Calu3 (cell line): ENCODE data around the gene CACNA2D4. TPM values are rescaled to one million over a fixed set of nuclear protein-coding genes. Genes with fewer than 3 reads are reported as not detected.

Source experiments
- BruUV-seq: library from RNA; stranded (reverse); fragments of 400-500 nt; replicated peaks from 2 replicates; lab custom pipeline; 2021; lab: Mats Ljungman, UMichigan
- CTCF ChIA-PET: fragments of 300-600 bp; sonication (Branson Sonifier 250); formaldehyde crosslinking; loops from one replicate; lab custom pipeline; 2022; ENCODE audit warnings: antibody characterized with exemption; lab: Charles Lee
- DNase-seq: peaks from one replicate; pipeline ENCODE4 v3.0.0; 2022
- H3K27ac Mint-ChIP-seq: one replicate; pipeline ENCODE4 v1.8.0; 2022; ENCODE audit warnings: mixed read lengths; ENCODE audit not compliant: unreplicated experiment
- H3K27me3 Mint-ChIP-seq: one replicate; pipeline ENCODE4 v1.8.0; 2022; ENCODE audit warnings: mixed read lengths; ENCODE audit not compliant: unreplicated experiment
- H3K36me3 Mint-ChIP-seq: one replicate; pipeline ENCODE4 v1.8.0; 2022; ENCODE audit warnings: mild to moderate bottlenecking, moderate library complexity, mixed read lengths; ENCODE audit not compliant: insufficient read depth, unreplicated experiment
- H3K4me1 Mint-ChIP-seq: one replicate; pipeline ENCODE4 v1.8.0; 2022; ENCODE audit warnings: mild to moderate bottlenecking, low read depth, mixed read lengths; ENCODE audit not compliant: unreplicated experiment
- H3K4me3 Mint-ChIP-seq: one replicate; pipeline ENCODE4 v1.8.0; 2022; ENCODE audit warnings: mild to moderate bottlenecking, low read depth, moderate library complexity, mixed read lengths; ENCODE audit not compliant: unreplicated experiment
- H3K9me3 Mint-ChIP-seq: one replicate; pipeline ENCODE4 v1.8.0; 2022; ENCODE audit warnings: low read depth, mixed read lengths; ENCODE audit not compliant: unreplicated experiment
- CTCF ChIP-seq: fragments of 200-600 bp; IDR thresholded peaks from one replicate; pipeline ENCODE4 v1.8.0; 2022; ENCODE audit warnings: antibody characterized with exemption; ENCODE audit not compliant: unreplicated experiment
- intact Hi-C: fragments of 100-400 bp; cut with micrococcal nuclease; formaldehyde crosslinking; loops from one replicate; pipeline ENCODE4 v1.10.0; 2022; ENCODE audit not compliant: unreplicated experiment
- total RNA-seq: library from RNA; stranded (reverse); gene quantifications from 2 replicates; pipeline ENCODE4 v1.2.3, GENCODE V29; 2022

The CACNA2D4 gene
- total RNA-seq, 1 experiment from 2014 or later = 0.80 TPM

GRCh38 chr12:1875608-1876007, 42.8 kb downstream of the CACNA2D4 start:
- CTCF ChIA-PET = interaction anchor here (0.8 kb wide), 1 partner anchor 64 kb away, joined by 4 read pairs; no protein-coding TSS in a partner anchor
- no peak for DNase-seq
- H3K9me3 Mint-ChIP-seq = peaks cover 2% of the 10 kb centered on the region
- H3K36me3 Mint-ChIP-seq = no peaks in the 10 kb centered on the region
- no TSS peak for BruUV-seq
- H3K4me3 Mint-ChIP-seq = no peak overlapping the region
- peaks cover 90% of the 10 kb centered on the region for H3K27me3 Mint-ChIP-seq
- no peak for TF ChIP-seq CTCF
- intact Hi-C loops = no loop called here
- H3K4me1 Mint-ChIP-seq = no peaks in the 10 kb centered on the region
- H3K27ac Mint-ChIP-seq = no peak overlapping the region

GRCh38 chr12:1873531-1874510, 44.6 kb downstream of the CACNA2D4 start:
- CTCF ChIA-PET = no interaction called here
- H3K4me1 Mint-ChIP-seq = no peaks in the 10 kb centered on the region
- DNase-seq = no peak
- H3K27ac Mint-ChIP-seq = no peak overlapping the region
- BruUV-seq = no TSS peak
- no peak for TF ChIP-seq CTCF
- no peaks in the 10 kb centered on the region for H3K36me3 Mint-ChIP-seq
- no peak overlapping the region for H3K4me3 Mint-ChIP-seq
- intact Hi-C loops = no loop called here
- peaks cover 96% of the 10 kb centered on the region for H3K27me3 Mint-ChIP-seq
- H3K9me3 Mint-ChIP-seq = peaks cover 7% of the 10 kb centered on the region

GRCh38 chr12:1872448-1872847, 46.0 kb downstream of the CACNA2D4 start:
- Mint-ChIP-seq H3K4me3 (no peak overlapping the region), H3K27ac (no peak overlapping the region), H3K4me1 (no peaks in the 10 kb centered on the region), H3K27me3 (peaks cover 96% of the 10 kb centered on the region), H3K36me3 (no peaks in the 10 kb centered on the region), H3K9me3 (peaks cover 7% of the 10 kb centered on the region)
- DNase-seq = no peak
- CTCF ChIA-PET = no interaction called here
- no peak for TF ChIP-seq CTCF
- intact Hi-C loops = no loop called here
- BruUV-seq = no TSS peak

GRCh38 chr12:1872001-1872400, 46.5 kb downstream of the CACNA2D4 start:
- intact Hi-C loops = no loop called here
- Mint-ChIP-seq H3K27me3 (peaks cover 96% of the 10 kb centered on the region), H3K4me1 (no peaks in the 10 kb centered on the region), H3K36me3 (no peaks in the 10 kb centered on the region), H3K4me3 (no peak overlapping the region), H3K27ac (no peak overlapping the region), H3K9me3 (peaks cover 7% of the 10 kb centered on the region)
- BruUV-seq = no TSS peak
- CTCF ChIA-PET = no interaction called here
- no peak for DNase-seq
- TF ChIP-seq CTCF = no peak
